GM23338 (cell line): ENCODE data around the gene PHTF2. TPM values are rescaled to one million over a fixed set of nuclear protein-coding genes. Genes with fewer than 3 reads are reported as not detected.

Experiments used
- ATAC-seq: fragments of 200-7000 bp; cut with Tn5 transposase; 3 replicates; pipeline ENCODE4 v1.9.1; 2020
- DNase-seq: peaks from one replicate; pipeline ENCODE4 v3.0.0-alpha.2; 2015; ENCODE audit warnings: low spot score
- H2AFZ ChIP-seq: fragments of 200-600 bp; sonication (generic); 2 replicates; pipeline ENCODE4 v1.8.0; 2016; ENCODE audit warnings: antibody characterized with exemption, mild to moderate bottlenecking, moderate library complexity
- H3F3A ChIP-seq: fragments of 200-600 bp; sonication (generic); replicated peaks from 2 replicates; pipeline ENCODE4 v1.8.0; 2017; ENCODE audit warnings: antibody characterized with exemption, mixed run types, low read depth
- H3K27ac ChIP-seq: fragments of 200-600 bp; sonication (generic); 2 replicates; pipeline ENCODE4 v1.6.1; 2016; ENCODE audit warnings: low read depth
- H3K27me3 ChIP-seq: fragments of 200-600 bp; sonication (generic); 2 replicates; pipeline ENCODE4 v1.8.0; 2016; ENCODE audit warnings: mild to moderate bottlenecking, mixed run types, moderate library complexity; ENCODE audit not compliant: insufficient read depth
- H3K36me3 ChIP-seq: fragments of 200-600 bp; sonication (generic); 2 replicates; pipeline ENCODE4 v1.8.0; 2016; ENCODE audit warnings: mild to moderate bottlenecking; ENCODE audit not compliant: insufficient read depth
- H3K4me1 ChIP-seq: fragments of 200-600 bp; sonication (generic); 2 replicates; pipeline ENCODE4 v1.8.0; 2016; ENCODE audit warnings: mild to moderate bottlenecking, moderate library complexity; ENCODE audit not compliant: insufficient read depth
- H3K4me2 ChIP-seq: fragments of 200-600 bp; sonication (generic); 2 replicates; pipeline ENCODE4 v1.7.1; 2017; ENCODE audit warnings: mixed run types
- H3K4me3 ChIP-seq: fragments of 200-600 bp; sonication (generic); 2 replicates; pipeline ENCODE4 v1.6.1; 2016; ENCODE audit warnings: mixed run types
- H3K79me2 ChIP-seq: fragments of 200-600 bp; sonication (generic); replicated peaks from 2 replicates; pipeline ENCODE4 v1.8.0; 2017; ENCODE audit warnings: mild to moderate bottlenecking; ENCODE audit not compliant: insufficient read depth
- H3K9me2 ChIP-seq: fragments of 200-600 bp; sonication (generic); 2 replicates; pipeline ENCODE4 v1.8.0; 2017; ENCODE audit not compliant: insufficient read depth
- H4K20me1 ChIP-seq: fragments of 200-600 bp; sonication (generic); replicated peaks from 2 replicates; pipeline ENCODE4 v1.8.0; 2017; ENCODE audit warnings: mild to moderate bottlenecking; ENCODE audit not compliant: insufficient read depth
- H3K27ac Mint-ChIP-seq: 2 replicates; pipeline ENCODE4 v1.8.0; 2020; ENCODE audit warnings: inconsistent platforms, mild to moderate bottlenecking, moderate library complexity, mixed read lengths
- H3K27me3 Mint-ChIP-seq: 3 replicates; pipeline ENCODE4 v1.8.0; 2022; ENCODE audit warnings: low read depth, mild to moderate bottlenecking, moderate library complexity, mixed read lengths, inconsistent platforms; ENCODE audit not compliant: insufficient read depth, poor library complexity
- H3K36me3 Mint-ChIP-seq: 3 replicates; pipeline ENCODE4 v1.8.0; 2021; ENCODE audit warnings: low read depth, mild to moderate bottlenecking, inconsistent platforms, moderate library complexity, mixed read lengths
- H3K4me1 Mint-ChIP-seq: 3 replicates; pipeline ENCODE4 v1.8.0; 2020; ENCODE audit warnings: mild to moderate bottlenecking, inconsistent platforms, mixed read lengths
- H3K4me3 Mint-ChIP-seq: 3 replicates; pipeline ENCODE4 v1.8.0; 2021; ENCODE audit warnings: moderate library complexity, mild to moderate bottlenecking, inconsistent platforms, mixed read lengths
- H3K9me3 Mint-ChIP-seq: 3 replicates; pipeline ENCODE4 v1.8.0; 2020; ENCODE audit warnings: moderate library complexity, mild to moderate bottlenecking, inconsistent platforms, mixed read lengths
- CREB1 ChIP-seq: fragments of 250-450 bp; sonication (Bioruptor Pico); IDR thresholded peaks from 2 replicates; pipeline ENCODE4 v1.5.0; 2020; ENCODE audit warnings: low read depth, mild to moderate bottlenecking, moderate library complexity
- ETS1 ChIP-seq: IDR thresholded peaks from 2 replicates; pipeline ENCODE4 v1.6.1; 2016; ENCODE audit warnings: antibody characterized with exemption
- EZH2 ChIP-seq: fragments of 200-600 bp; sonication (generic); IDR thresholded peaks from one replicate; pipeline ENCODE4 v1.8.0; 2017; ENCODE audit warnings: antibody characterized with exemption, mild to moderate bottlenecking, low read depth; ENCODE audit not compliant: unreplicated experiment
- JUNB ChIP-seq: IDR thresholded peaks from one replicate; pipeline ENCODE4 v1.6.1; 2016; ENCODE audit warnings: antibody characterized with exemption; ENCODE audit not compliant: unreplicated experiment
- POLR2AphosphoS5 ChIP-seq: IDR thresholded peaks from 2 replicates; pipeline ENCODE4 v1.6.1; 2016; ENCODE audit warnings: antibody characterized with exemption, low read depth
- STAT1 ChIP-seq: IDR thresholded peaks from one replicate; pipeline ENCODE4 v1.6.1; 2016; ENCODE audit warnings: antibody characterized with exemption; ENCODE audit not compliant: unreplicated experiment
- ZNF331 ChIP-seq: fragments of 250-450 bp; sonication (Bioruptor Pico); IDR thresholded peaks from 2 replicates; pipeline ENCODE4 v1.5.0; 2020; ENCODE audit warnings: low read depth, mild to moderate bottlenecking, moderate library complexity
- polyA plus RNA-seq: library from polyadenylated mRNA; unstranded; fragments of >200 nt; fragmentation: Nextera tagmentation; extraction: Ambion mirVana; gene quantifications from 2 replicates; pipeline ENCODE4 v1.2.1, GENCODE V29; 2016
- total RNA-seq: library from RNA; depleted of rRNA; stranded (reverse); fragments of >200 nt; shearing (Covaris generic); gene quantifications from 2 replicates; pipeline ENCODE4 v1.2.3, GENCODE V29; 2014
- TF ChIP-seq, protein P1 (sequence below), 2 experiments: fragments of 200-600 bp in 1 of 2; sonication (generic) in 1 of 2; conservative IDR thresholded peaks; 2 replicates each; pipeline versions ENCODE4 v1.5.1 to v1.6.1; 2016 to 2017; ENCODE audit warnings: antibody characterized with exemption in 2 of 2, low read depth in 2 of 2, mild to moderate bottlenecking in 2 of 2, moderate library complexity in 1 of 2
- TF ChIP-seq, protein P2 (sequence below): fragments of 250-450 bp; sonication (Bioruptor Pico); IDR thresholded peaks from 2 replicates; pipeline ENCODE4 v1.5.0; 2020; ENCODE audit warnings: mild to moderate bottlenecking, moderate library complexity
- TF ChIP-seq, protein P3 (sequence below): IDR thresholded peaks from one replicate; pipeline ENCODE4 v1.6.1; 2018; ENCODE audit warnings: antibody characterized with exemption; ENCODE audit not compliant: unreplicated experiment

Gene PHTF2
- total and polyA plus RNA-seq, 2 experiments from 2014 or later = 14.6 to 24.1 TPM

DNA sequence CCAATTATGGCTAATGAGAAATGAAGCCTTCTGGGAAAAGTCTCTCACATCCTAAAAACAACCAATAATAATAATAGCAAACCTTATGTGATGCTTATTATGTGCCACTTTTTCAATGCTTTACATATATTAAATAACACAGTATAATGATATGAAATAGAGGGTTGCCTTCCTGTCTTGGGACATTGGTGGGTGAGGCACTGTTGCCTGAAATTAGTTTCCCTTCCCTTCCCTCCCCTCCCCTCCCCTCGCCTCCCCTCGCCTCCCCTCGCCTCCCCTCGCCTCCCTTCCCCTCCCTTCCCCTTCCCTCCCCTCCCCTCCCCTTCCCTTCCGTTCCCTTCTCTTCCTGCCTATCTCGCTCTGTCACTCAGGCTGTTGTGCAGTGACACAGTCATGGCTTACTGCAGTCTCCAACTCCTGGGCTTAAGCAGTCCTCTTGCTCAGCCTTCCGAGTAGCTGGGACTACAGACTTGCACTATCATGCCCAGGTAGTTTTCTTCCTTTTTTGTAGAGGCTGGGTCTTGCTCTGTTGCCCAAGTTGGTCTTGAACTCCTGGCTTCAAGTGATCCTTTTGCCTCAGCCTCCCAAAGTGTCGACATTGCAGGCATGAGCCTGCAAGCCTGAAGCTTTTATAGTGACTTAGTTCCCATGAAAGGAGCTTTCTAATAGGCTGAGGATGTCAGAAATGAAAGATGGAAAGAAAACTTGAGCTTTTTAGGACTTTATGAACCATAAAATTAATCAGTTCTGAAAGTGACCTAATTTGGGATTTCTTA is 47.9 kb downstream of the PHTF2 start:
- no peaks in the 10 kb centered on the region for H3K79me2 ChIP-seq
- no peak overlapping the region for H3K4me3 Mint-ChIP-seq
- no peak overlapping the region for H3K27ac ChIP-seq
- ATAC-seq (peak; percentile 41; the same call in 1 of the 3 replicates), DNase-seq (no peak)
- no peaks in the 10 kb centered on the region for H3K27me3 ChIP-seq
- no peaks in the 10 kb centered on the region for H3F3A ChIP-seq
- H4K20me1 ChIP-seq = no peaks in the 10 kb centered on the region
- H3K4me3 ChIP-seq = no peak overlapping the region
- H3K4me1 Mint-ChIP-seq = peaks cover 7% of the 10 kb centered on the region
- no peaks in the 10 kb centered on the region for H3K36me3 ChIP-seq
- no peaks in the 10 kb centered on the region for H3K36me3 Mint-ChIP-seq
- H3K4me2 ChIP-seq = no peak overlapping the region
- H3K27me3 Mint-ChIP-seq = peaks cover 2% of the 10 kb centered on the region
- no peaks in the 10 kb centered on the region for H3K9me3 Mint-ChIP-seq
- H3K9me2 ChIP-seq = no peaks in the 10 kb centered on the region
- no peak overlapping the region for H2AFZ ChIP-seq
- H3K27ac Mint-ChIP-seq = no peak overlapping the region
- TF ChIP-seq EZH2 (no peak), JUNB (no peak), STAT1 (no peak), ETS1 (no peak), CREB1 (no peak), POLR2AphosphoS5 (no peak), ZNF331 (CRISPR knock-in tag) (no peak)
- TF ChIP-seq, protein P1, sequence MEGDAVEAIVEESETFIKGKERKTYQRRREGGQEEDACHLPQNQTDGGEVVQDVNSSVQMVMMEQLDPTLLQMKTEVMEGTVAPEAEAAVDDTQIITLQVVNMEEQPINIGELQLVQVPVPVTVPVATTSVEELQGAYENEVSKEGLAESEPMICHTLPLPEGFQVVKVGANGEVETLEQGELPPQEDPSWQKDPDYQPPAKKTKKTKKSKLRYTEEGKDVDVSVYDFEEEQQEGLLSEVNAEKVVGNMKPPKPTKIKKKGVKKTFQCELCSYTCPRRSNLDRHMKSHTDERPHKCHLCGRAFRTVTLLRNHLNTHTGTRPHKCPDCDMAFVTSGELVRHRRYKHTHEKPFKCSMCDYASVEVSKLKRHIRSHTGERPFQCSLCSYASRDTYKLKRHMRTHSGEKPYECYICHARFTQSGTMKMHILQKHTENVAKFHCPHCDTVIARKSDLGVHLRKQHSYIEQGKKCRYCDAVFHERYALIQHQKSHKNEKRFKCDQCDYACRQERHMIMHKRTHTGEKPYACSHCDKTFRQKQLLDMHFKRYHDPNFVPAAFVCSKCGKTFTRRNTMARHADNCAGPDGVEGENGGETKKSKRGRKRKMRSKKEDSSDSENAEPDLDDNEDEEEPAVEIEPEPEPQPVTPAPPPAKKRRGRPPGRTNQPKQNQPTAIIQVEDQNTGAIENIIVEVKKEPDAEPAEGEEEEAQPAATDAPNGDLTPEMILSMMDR (conservative IDR thresholded peaks at IDR 0.05; ENCODE audit: low read depth in 2 of 2) = no peak
- TF ChIP-seq, protein P2, sequence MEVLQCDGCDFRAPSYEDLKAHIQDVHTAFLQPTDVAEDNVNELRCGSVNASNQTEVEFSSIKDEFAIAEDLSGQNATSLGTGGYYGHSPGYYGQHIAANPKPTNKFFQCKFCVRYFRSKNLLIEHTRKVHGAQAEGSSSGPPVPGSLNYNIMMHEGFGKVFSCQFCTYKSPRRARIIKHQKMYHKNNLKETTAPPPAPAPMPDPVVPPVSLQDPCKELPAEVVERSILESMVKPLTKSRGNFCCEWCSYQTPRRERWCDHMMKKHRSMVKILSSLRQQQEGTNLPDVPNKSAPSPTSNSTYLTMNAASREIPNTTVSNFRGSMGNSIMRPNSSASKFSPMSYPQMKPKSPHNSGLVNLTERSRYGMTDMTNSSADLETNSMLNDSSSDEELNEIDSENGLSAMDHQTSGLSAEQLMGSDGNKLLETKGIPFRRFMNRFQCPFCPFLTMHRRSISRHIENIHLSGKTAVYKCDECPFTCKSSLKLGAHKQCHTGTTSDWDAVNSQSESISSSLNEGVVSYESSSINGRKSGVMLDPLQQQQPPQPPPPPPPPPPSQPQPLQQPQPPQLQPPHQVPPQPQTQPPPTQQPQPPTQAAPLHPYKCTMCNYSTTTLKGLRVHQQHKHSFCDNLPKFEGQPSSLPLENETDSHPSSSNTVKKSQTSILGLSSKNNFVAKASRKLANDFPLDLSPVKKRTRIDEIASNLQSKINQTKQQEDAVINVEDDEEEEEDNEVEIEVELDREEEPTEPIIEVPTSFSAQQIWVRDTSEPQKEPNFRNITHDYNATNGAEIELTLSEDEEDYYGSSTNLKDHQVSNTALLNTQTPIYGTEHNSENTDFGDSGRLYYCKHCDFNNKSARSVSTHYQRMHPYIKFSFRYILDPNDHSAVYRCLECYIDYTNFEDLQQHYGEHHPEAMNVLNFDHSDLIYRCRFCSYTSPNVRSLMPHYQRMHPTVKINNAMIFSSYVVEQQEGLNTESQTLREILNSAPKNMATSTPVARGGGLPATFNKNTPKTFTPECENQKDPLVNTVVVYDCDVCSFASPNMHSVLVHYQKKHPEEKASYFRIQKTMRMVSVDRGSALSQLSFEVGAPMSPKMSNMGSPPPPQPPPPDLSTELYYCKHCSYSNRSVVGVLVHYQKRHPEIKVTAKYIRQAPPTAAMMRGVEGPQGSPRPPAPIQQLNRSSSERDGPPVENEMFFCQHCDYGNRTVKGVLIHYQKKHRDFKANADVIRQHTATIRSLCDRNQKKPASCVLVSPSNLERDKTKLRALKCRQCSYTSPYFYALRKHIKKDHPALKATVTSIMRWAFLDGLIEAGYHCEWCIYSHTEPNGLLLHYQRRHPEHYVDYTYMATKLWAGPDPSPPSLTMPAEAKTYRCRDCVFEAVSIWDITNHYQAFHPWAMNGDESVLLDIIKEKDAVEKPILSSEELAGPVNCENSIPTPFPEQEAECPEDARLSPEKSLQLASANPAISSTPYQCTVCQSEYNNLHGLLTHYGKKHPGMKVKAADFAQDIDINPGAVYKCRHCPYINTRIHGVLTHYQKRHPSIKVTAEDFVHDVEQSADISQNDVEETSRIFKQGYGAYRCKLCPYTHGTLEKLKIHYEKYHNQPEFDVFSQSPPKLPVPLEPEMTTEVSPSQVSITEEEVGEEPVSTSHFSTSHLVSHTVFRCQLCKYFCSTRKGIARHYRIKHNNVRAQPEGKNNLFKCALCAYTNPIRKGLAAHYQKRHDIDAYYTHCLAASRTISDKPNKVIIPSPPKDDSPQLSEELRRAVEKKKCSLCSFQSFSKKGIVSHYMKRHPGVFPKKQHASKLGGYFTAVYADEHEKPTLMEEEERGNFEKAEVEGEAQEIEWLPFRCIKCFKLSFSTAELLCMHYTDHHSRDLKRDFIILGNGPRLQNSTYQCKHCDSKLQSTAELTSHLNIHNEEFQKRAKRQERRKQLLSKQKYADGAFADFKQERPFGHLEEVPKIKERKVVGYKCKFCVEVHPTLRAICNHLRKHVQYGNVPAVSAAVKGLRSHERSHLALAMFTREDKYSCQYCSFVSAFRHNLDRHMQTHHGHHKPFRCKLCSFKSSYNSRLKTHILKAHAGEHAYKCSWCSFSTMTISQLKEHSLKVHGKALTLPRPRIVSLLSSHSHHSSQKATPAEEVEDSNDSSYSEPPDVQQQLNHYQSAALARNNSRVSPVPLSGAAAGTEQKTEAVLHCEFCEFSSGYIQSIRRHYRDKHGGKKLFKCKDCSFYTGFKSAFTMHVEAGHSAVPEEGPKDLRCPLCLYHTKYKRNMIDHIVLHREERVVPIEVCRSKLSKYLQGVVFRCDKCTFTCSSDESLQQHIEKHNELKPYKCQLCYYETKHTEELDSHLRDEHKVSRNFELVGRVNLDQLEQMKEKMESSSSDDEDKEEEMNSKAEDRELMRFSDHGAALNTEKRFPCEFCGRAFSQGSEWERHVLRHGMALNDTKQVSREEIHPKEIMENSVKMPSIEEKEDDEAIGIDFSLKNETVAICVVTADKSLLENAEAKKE = no peak
- TF ChIP-seq, protein P3, sequence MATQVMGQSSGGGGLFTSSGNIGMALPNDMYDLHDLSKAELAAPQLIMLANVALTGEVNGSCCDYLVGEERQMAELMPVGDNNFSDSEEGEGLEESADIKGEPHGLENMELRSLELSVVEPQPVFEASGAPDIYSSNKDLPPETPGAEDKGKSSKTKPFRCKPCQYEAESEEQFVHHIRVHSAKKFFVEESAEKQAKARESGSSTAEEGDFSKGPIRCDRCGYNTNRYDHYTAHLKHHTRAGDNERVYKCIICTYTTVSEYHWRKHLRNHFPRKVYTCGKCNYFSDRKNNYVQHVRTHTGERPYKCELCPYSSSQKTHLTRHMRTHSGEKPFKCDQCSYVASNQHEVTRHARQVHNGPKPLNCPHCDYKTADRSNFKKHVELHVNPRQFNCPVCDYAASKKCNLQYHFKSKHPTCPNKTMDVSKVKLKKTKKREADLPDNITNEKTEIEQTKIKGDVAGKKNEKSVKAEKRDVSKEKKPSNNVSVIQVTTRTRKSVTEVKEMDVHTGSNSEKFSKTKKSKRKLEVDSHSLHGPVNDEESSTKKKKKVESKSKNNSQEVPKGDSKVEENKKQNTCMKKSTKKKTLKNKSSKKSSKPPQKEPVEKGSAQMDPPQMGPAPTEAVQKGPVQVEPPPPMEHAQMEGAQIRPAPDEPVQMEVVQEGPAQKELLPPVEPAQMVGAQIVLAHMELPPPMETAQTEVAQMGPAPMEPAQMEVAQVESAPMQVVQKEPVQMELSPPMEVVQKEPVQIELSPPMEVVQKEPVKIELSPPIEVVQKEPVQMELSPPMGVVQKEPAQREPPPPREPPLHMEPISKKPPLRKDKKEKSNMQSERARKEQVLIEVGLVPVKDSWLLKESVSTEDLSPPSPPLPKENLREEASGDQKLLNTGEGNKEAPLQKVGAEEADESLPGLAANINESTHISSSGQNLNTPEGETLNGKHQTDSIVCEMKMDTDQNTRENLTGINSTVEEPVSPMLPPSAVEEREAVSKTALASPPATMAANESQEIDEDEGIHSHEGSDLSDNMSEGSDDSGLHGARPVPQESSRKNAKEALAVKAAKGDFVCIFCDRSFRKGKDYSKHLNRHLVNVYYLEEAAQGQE = no peak
- peaks cover 3% of the 10 kb centered on the region; the same call in 1 of the 2 replicates for H3K4me1 ChIP-seq
